ENCODE measurements around the gene ZNF653. TPM values are rescaled to one million over a fixed set of nuclear protein-coding genes. Genes with fewer than 3 reads are reported as not detected.
A peak's percentile ranks its signal among the peaks of the same experiment; 100 is the strongest.

ZNF653 gene
- 10.3 and 15.1 TPM in 2 replicates for total RNA-seq
- long read RNA-seq, partial matches to known transcripts, result 1 of 1 reads
- long read RNA-seq, other reads (novel, unspliced or antisense), result 0 of 1 reads

GRCh38 chr19:11505504-11506100 lies at the start of gene ZNF653:
Gene ZNF653, minus strand, starts transcription at chr19:11505839. Its CDS starts 53 bp downstream, at chr19:11505786.
- Mint-ChIP-seq H3K27ac (ENCODE audit: unreplicated experiment) (peak within 1 kb of the TSS; percentile 91), H3K36me3 (ENCODE audit: unreplicated experiment) (peaks cover 4% of the 10 kb centered on the region), H3K27me3 (ENCODE audit: unreplicated experiment) (no peaks in the 10 kb centered on the region), H3K4me1 (ENCODE audit: unreplicated experiment) (peaks cover 19% of the 10 kb centered on the region), H3K9me3 (ENCODE audit: unreplicated experiment) (no peaks in the 10 kb centered on the region), H3K4me3 (ENCODE audit: unreplicated experiment) (peak within 1 kb of the TSS; percentile 82)
- DNase-seq (ENCODE audit: extremely low spot score, unreplicated experiment), result peak; percentile 98
- no peak for TF ChIP-seq CTCF (IDR thresholded peaks at IDR 0.05)

- H3K9me3 Mint-ChIP-seq (ENCODE audit: unreplicated experiment), result no peaks in the 10 kb centered on the region
- H3K4me3 Mint-ChIP-seq (ENCODE audit: unreplicated experiment), result no peak overlapping the region
- no peaks in the 10 kb centered on the region for H3K27me3 Mint-ChIP-seq (ENCODE audit: unreplicated experiment)
- H3K4me1 Mint-ChIP-seq (ENCODE audit: unreplicated experiment), result peaks cover 23% of the 10 kb centered on the region
- no peak overlapping the region for H3K27ac Mint-ChIP-seq (ENCODE audit: unreplicated experiment)
- TF ChIP-seq CTCF (IDR thresholded peaks at IDR 0.05), result no peak
- H3K36me3 Mint-ChIP-seq (ENCODE audit: unreplicated experiment), result peaks cover 5% of the 10 kb centered on the region
- no peak for DNase-seq (ENCODE audit: extremely low spot score, unreplicated experiment)
Measured at GRCh38 chr19:11555246-11555645, 49.6 kb upstream of the ZNF653 start.

- peaks cover 19% of the 10 kb centered on the region for H3K4me1 Mint-ChIP-seq (ENCODE audit: unreplicated experiment)
- H3K36me3 Mint-ChIP-seq (ENCODE audit: unreplicated experiment), result peaks cover 5% of the 10 kb centered on the region
- H3K4me3 Mint-ChIP-seq (ENCODE audit: unreplicated experiment), result no peak overlapping the region
- H3K9me3 Mint-ChIP-seq (ENCODE audit: unreplicated experiment), result no peaks in the 10 kb centered on the region
- TF ChIP-seq CTCF (IDR thresholded peaks at IDR 0.05), result no peak
- H3K27ac Mint-ChIP-seq (ENCODE audit: unreplicated experiment), result no peak overlapping the region
- H3K27me3 Mint-ChIP-seq (ENCODE audit: unreplicated experiment), result no peaks in the 10 kb centered on the region
- no peak for DNase-seq (ENCODE audit: extremely low spot score, unreplicated experiment)
Measured at GRCh38 chr19:11554160-11554559, 48.5 kb upstream of the ZNF653 start.

GRCh38 chr19:11552666-11553372 lies 47.2 kb upstream of the ZNF653 start:
- TF ChIP-seq CTCF (IDR thresholded peaks at IDR 0.05), result no peak
- Mint-ChIP-seq H3K36me3 (ENCODE audit: unreplicated experiment) (peaks cover 5% of the 10 kb centered on the region), H3K27me3 (ENCODE audit: unreplicated experiment) (no peaks in the 10 kb centered on the region), H3K9me3 (ENCODE audit: unreplicated experiment) (no peaks in the 10 kb centered on the region), H3K27ac (ENCODE audit: unreplicated experiment) (no peak overlapping the region), H3K4me1 (ENCODE audit: unreplicated experiment) (peaks cover 8% of the 10 kb centered on the region), H3K4me3 (ENCODE audit: unreplicated experiment) (no peak overlapping the region)
- no peak for DNase-seq (ENCODE audit: extremely low spot score, unreplicated experiment)

- Mint-ChIP-seq H3K27ac (ENCODE audit: unreplicated experiment) (no peak overlapping the region), H3K4me1 (ENCODE audit: unreplicated experiment) (peaks cover under 1% of the 10 kb centered on the region), H3K4me3 (ENCODE audit: unreplicated experiment) (no peak overlapping the region), H3K27me3 (ENCODE audit: unreplicated experiment) (no peaks in the 10 kb centered on the region), H3K36me3 (ENCODE audit: unreplicated experiment) (peaks cover 5% of the 10 kb centered on the region), H3K9me3 (ENCODE audit: unreplicated experiment) (no peaks in the 10 kb centered on the region)
- peak; percentile 45 for TF ChIP-seq CTCF (IDR thresholded peaks at IDR 0.05)
- DNase-seq (ENCODE audit: extremely low spot score, unreplicated experiment), result no peak
Measured at GRCh38 chr19:11551603-11552235, 46.1 kb upstream of the ZNF653 start.
